GM15510 (cell line): ENCODE results near the gene XCL2.
"Not testable (repeated sequence)": the region's sequence is repeated elsewhere in the genome, so short reads cannot be mapped to it uniquely, and the experiment has no call there.

Source experiments
- POLR2A ChIP-seq: IDR thresholded peaks from 3 replicates; pipeline ENCODE4 v1.6.1; 2011; ENCODE audit warnings: borderline replicate concordance; ENCODE audit not compliant: insufficient read length; ENCODE audit errors: extremely low read depth

The XCL2 gene, protein sequence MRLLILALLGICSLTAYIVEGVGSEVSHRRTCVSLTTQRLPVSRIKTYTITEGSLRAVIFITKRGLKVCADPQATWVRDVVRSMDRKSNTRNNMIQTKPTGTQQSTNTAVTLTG

GRCh38 chr1:168543840-168544498 is at the start of gene XCL2:
XCL2 (minus strand) TSS chr1:168543997; CDS start chr1:168543964, 33 bp downstream.
- TF ChIP-seq POLR2A, result not testable (repeated sequence)

GRCh38 chr1:168591641-168592250 is 47.9 kb upstream of the XCL2 start:
- no peak for TF ChIP-seq POLR2A

DNA sequence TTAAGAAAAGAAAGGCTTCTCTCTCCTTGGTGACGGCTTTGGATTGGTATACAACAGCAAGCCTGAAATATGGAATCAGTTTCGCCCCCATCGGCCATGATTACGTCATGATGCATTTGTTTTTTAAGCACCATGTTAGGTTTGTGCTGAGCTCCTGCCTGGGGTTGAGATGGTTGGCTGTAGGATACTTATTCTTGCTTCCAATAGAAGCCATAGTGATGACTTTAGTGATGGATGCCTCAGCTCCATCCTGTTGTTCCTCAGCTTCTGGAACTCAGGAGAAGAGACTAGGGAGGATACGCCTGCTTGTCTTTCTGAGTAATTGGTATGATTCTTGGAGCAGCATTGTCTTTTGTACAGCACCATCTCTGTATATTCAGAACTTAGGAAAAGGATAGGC is 47.3 kb upstream of the XCL2 start:
- TF ChIP-seq POLR2A, result no peak

- TF ChIP-seq POLR2A, result no peak
Observed at GRCh38 chr1:168589167-168589566, 45.4 kb upstream of the XCL2 start.

- no peak for TF ChIP-seq POLR2A
Observed at GRCh38 chr1:168585937-168586336, 42.1 kb upstream of the XCL2 start.

- no peak for TF ChIP-seq POLR2A
Observed at GRCh38 chr1:168585191-168585590, 41.4 kb upstream of the XCL2 start.

DNA sequence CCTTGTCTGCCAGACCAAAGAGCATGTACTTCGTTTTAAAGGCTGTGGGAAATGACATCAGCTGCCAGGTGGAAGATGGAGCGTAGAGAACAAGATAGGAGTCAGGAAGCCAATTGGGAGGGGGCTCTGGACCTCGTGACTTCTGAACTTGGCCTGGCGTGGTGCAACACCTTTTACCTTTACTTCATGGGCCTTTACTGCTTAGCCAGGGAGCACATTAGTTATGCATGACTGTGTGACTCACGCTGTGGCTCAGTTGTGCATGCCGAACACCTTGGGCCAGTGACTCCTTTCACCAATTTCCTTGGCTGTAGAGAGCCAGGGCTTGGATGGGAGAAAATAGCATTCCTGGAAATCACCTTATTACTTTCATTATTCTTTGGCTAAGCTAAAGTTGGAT is 39.8 kb upstream of the XCL2 start:
- no peak for TF ChIP-seq POLR2A

DNA sequence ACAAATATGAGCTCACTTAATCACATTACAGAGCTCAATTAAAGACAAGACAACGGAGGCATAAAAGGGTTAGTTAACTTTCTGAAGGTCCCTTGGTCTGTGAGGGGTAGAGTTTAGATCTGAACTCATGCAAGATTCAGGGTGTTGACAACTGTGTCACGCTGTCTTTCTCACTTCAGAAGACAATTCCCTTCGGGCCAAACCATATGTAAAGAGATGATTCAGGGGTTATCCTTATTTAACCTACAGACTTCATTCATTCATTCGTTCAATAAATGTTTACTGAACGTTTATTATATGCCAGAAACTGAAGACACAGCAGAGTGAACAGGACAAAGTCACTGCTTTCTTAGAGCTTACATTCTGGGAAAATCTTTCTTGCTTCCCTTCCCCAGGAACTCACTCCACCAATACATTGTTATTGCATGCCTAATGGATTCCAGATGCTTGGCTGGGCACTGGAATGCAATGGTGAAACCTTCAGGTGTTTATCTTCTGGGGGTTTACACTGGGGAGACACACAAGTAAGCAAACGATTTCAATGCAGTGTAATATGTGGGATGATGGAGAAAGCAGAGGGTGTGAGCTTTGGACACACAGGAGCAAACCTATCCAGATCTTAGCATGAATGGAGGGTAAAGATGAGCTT is 39.0 kb upstream of the XCL2 start:
- no peak for TF ChIP-seq POLR2A

- TF ChIP-seq POLR2A, result no peak
Observed at GRCh38 chr1:168581817-168582572, 38.2 kb upstream of the XCL2 start.

DNA sequence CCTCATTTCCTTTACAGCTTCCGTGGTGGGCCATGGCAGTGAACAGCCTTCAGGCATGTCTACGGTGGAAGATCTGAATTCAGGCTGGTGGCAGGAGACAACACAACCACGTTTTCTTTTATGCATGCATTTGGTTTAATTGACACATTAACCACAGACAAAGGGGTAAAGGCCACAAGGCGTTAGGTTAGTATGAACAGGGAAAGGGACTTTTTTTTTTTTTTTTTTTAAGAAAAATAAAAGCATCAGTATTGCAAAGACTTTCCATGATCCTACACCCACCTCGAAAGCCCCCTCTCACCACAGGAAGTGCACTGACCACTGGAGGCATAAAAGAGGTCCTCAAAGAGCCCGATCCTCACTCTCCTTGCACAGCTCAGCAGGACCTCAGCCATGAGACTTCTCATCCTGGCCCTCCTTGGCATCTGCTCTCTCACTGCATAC is 32.5 kb upstream of the XCL2 start, which contains the start of gene XCL1:
XCL1 (plus strand) TSS at position 361 of the 444 bp plus-strand sequence; CDS start at position 394, 33 bp downstream.
- not testable (repeated sequence) for TF ChIP-seq POLR2A

DNA sequence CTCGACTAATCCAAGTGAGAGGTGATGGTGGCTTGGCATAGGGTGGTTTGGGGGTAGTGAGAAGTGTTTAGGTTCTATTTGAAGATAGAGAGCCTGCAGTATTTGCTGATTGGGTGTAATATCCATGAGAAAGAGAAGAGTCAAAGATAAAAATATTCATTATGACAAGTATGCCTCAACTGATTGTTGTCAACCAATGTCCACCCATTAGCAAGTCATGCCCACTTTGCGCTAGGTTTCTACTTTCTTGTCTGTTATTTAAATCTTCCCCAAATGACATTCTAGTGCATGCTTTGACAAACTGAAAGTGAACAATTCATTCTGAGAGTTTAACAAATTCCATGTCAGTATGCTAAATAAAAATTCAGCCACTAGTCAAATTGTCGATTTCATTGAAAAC is 28.8 kb upstream of the XCL2 start:
- no peak for TF ChIP-seq POLR2A

DNA sequence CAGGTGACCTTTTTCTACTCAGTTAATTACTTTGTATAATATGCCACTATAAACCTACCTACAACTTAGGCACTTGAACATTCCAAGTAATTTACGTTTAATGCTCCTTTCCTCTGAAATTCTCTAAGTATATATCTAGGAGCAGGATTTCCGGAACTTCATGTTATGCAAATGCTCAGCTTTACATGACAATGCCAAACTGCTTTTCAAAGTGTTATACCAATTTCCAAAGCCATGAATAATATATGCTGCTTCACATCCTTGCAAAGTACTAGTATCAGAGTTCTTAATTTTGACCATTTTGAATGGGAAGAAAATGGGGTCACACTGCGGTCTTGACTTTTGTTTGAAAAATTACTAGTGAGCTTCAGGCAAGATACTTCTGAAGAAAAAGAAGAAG is 26.9 kb upstream of the XCL2 start:
- TF ChIP-seq POLR2A, result no peak

DNA sequence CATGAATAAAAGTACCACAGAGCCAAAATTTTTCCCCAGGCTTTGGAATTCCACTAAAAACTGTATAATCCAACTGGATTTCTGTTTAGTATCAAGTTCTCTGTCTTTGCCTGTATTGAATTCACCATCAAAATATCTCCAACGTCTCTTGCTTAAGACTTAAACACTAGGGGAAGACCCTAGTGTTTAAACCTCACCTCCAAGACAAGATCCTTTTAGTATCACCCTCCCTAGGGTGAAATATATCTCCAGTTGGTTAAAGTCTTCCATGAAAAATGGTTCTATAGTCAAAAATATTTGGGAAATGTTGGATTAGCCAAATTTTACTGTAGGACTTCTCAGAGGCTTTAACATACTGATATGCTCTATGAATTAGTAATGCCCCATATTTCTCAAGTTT is 24.5 kb upstream of the XCL2 start:
- no peak for TF ChIP-seq POLR2A

- TF ChIP-seq POLR2A, result no peak
Observed at GRCh38 chr1:168567568-168567967, 23.8 kb upstream of the XCL2 start.

GRCh38 chr1:168567007-168567406 is 23.2 kb upstream of the XCL2 start:
- no peak for TF ChIP-seq POLR2A
